Measurements from ENCODE around the gene ATN1. TPM values are rescaled to one million over a fixed set of nuclear protein-coding genes. Genes with fewer than 3 reads are reported as not detected.

ATN1 gene
- total and polyA plus RNA-seq, 2 of the 8 experiments (the other 6 are each of a cell fraction or from before 2014, with no cell fraction given): 20.6 to 73.4 TPM

DNA sequence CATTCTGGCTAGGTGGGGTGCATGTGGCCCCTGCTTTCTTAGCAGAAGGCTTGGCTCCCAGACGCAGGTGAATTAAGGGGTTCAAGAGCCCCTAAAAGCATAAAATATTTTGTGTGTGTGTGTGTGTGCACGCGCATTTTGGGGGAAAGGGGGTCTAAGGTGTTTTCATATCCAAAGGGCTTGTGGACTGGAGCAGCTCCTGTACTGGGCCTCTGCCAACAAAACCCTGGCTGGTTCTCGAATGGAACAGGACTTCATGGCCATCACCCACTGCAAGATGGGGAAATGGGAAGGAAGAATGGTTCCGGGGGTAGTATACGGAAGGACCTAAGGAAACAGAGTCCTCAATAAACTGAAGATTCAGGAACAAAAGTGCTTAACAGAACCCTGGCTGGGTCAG, 3.9 kb upstream of the ATN1 start (continued):
- TF ChIP-seq, protein P1, sequence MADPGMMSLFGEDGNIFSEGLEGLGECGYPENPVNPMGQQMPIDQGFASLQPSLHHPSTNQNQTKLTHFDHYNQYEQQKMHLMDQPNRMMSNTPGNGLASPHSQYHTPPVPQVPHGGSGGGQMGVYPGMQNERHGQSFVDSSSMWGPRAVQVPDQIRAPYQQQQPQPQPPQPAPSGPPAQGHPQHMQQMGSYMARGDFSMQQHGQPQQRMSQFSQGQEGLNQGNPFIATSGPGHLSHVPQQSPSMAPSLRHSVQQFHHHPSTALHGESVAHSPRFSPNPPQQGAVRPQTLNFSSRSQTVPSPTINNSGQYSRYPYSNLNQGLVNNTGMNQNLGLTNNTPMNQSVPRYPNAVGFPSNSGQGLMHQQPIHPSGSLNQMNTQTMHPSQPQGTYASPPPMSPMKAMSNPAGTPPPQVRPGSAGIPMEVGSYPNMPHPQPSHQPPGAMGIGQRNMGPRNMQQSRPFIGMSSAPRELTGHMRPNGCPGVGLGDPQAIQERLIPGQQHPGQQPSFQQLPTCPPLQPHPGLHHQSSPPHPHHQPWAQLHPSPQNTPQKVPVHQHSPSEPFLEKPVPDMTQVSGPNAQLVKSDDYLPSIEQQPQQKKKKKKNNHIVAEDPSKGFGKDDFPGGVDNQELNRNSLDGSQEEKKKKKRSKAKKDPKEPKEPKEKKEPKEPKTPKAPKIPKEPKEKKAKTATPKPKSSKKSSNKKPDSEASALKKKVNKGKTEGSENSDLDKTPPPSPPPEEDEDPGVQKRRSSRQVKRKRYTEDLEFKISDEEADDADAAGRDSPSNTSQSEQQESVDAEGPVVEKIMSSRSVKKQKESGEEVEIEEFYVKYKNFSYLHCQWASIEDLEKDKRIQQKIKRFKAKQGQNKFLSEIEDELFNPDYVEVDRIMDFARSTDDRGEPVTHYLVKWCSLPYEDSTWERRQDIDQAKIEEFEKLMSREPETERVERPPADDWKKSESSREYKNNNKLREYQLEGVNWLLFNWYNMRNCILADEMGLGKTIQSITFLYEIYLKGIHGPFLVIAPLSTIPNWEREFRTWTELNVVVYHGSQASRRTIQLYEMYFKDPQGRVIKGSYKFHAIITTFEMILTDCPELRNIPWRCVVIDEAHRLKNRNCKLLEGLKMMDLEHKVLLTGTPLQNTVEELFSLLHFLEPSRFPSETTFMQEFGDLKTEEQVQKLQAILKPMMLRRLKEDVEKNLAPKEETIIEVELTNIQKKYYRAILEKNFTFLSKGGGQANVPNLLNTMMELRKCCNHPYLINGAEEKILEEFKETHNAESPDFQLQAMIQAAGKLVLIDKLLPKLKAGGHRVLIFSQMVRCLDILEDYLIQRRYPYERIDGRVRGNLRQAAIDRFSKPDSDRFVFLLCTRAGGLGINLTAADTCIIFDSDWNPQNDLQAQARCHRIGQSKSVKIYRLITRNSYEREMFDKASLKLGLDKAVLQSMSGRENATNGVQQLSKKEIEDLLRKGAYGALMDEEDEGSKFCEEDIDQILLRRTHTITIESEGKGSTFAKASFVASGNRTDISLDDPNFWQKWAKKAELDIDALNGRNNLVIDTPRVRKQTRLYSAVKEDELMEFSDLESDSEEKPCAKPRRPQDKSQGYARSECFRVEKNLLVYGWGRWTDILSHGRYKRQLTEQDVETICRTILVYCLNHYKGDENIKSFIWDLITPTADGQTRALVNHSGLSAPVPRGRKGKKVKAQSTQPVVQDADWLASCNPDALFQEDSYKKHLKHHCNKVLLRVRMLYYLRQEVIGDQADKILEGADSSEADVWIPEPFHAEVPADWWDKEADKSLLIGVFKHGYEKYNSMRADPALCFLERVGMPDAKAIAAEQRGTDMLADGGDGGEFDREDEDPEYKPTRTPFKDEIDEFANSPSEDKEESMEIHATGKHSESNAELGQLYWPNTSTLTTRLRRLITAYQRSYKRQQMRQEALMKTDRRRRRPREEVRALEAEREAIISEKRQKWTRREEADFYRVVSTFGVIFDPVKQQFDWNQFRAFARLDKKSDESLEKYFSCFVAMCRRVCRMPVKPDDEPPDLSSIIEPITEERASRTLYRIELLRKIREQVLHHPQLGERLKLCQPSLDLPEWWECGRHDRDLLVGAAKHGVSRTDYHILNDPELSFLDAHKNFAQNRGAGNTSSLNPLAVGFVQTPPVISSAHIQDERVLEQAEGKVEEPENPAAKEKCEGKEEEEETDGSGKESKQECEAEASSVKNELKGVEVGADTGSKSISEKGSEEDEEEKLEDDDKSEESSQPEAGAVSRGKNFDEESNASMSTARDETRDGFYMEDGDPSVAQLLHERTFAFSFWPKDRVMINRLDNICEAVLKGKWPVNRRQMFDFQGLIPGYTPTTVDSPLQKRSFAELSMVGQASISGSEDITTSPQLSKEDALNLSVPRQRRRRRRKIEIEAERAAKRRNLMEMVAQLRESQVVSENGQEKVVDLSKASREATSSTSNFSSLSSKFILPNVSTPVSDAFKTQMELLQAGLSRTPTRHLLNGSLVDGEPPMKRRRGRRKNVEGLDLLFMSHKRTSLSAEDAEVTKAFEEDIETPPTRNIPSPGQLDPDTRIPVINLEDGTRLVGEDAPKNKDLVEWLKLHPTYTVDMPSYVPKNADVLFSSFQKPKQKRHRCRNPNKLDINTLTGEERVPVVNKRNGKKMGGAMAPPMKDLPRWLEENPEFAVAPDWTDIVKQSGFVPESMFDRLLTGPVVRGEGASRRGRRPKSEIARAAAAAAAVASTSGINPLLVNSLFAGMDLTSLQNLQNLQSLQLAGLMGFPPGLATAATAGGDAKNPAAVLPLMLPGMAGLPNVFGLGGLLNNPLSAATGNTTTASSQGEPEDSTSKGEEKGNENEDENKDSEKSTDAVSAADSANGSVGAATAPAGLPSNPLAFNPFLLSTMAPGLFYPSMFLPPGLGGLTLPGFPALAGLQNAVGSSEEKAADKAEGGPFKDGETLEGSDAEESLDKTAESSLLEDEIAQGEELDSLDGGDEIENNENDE (IDR thresholded peaks at IDR 0.05; ENCODE audit: insufficient replicate concordance, low read length): no peak
- no peak for TF ChIP-seq CBX8 (IDR thresholded peaks at IDR 0.05; ENCODE audit: borderline replicate concordance, low read depth, low read length)
- no peak for TF ChIP-seq SP2 (IDR thresholded peaks at IDR 0.05; ENCODE audit: low read length)
- TF ChIP-seq SRF (IDR thresholded peaks at IDR 0.05; ENCODE audit: low read depth, low read length): no peak
- no peak for TF ChIP-seq YY1 (IDR thresholded peaks at IDR 0.05; ENCODE audit: low read depth, low read length)
- TF ChIP-seq TCF12 (IDR thresholded peaks at IDR 0.05; ENCODE audit: low read depth, low read length): no peak
- TF ChIP-seq, protein P2, sequence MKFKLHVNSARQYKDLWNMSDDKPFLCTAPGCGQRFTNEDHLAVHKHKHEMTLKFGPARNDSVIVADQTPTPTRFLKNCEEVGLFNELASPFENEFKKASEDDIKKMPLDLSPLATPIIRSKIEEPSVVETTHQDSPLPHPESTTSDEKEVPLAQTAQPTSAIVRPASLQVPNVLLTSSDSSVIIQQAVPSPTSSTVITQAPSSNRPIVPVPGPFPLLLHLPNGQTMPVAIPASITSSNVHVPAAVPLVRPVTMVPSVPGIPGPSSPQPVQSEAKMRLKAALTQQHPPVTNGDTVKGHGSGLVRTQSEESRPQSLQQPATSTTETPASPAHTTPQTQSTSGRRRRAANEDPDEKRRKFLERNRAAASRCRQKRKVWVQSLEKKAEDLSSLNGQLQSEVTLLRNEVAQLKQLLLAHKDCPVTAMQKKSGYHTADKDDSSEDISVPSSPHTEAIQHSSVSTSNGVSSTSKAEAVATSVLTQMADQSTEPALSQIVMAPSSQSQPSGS (IDR thresholded peaks at IDR 0.05; ENCODE audit: low read length): no peak
- no peak for TF ChIP-seq RAD21 (IDR thresholded peaks at IDR 0.05 in 1 of 2, conservative IDR thresholded peaks at IDR 0.05 in 1 of 2; ENCODE audit: low read depth in 2 of 2, low read length in 2 of 2)
- TF ChIP-seq CBX5 (IDR thresholded peaks at IDR 0.05; ENCODE audit: low read depth, low read length): no peak
- TF ChIP-seq BCL11A (IDR thresholded peaks at IDR 0.05; ENCODE audit: low read depth in 2 of 2, low read length in 2 of 2): no peak
- TF ChIP-seq CEBPB (IDR thresholded peaks at IDR 0.05; ENCODE audit: low read depth, low read length): no peak

Data from H1 (cell line).